Esophagus squamous epithelium (tissue), 5 donors: ENCODE results near the gene PREPL. TPM values are rescaled to one million over a fixed set of nuclear protein-coding genes. Genes with fewer than 3 reads are reported as not detected.

Experiments used
- DNase-seq: peaks from one replicate; lab custom pipeline; 2025; lab: John Stamatoyannopoulos, UW
- H3K27ac ChIP-seq, 4 donors: fragments of 200-600 bp; sonication (generic); one replicate each; pipeline ENCODE4 v1.5.1; 2016 to 2019; ENCODE audit warnings: mild to moderate bottlenecking in 1 of 4
- H3K27me3 ChIP-seq, 4 donors: fragments of 200-600 bp; sonication (generic); 1 replicate in 3 of 4; 2 replicates in 1 of 4; pipeline versions ENCODE4 v1.5.1 to v1.6.0; 2017 to 2021; ENCODE audit warnings: antibody characterized with exemption in 1 of 4
- H3K36me3 ChIP-seq, 3 donors: fragments of 200-600 bp; sonication (generic); one replicate each; pipeline ENCODE4 v1.5.1; 2016 to 2019
- H3K4me1 ChIP-seq, 3 donors: fragments of 200-600 bp; sonication (generic); one replicate each; pipeline ENCODE4 v1.5.1; 2017 to 2019
- H3K4me3 ChIP-seq, 4 donors: fragments of 200-600 bp; sonication (generic); 1 replicate in 3 of 4; 2 replicates in 1 of 4; pipeline ENCODE4 v1.5.1; 2016 to 2019; ENCODE audit warnings: mild to moderate bottlenecking in 2 of 4, moderate library complexity in 1 of 4
- H3K9me3 ChIP-seq, 3 donors: fragments of 200-600 bp; sonication (generic); one replicate each; pipeline ENCODE4 v1.5.1; 2016 to 2019
- CTCF ChIP-seq, 6 experiments: fragments of 450-650 bp in 4 of 6; fragments of 200-600 bp in 2 of 6; sonication (generic) in 2 of 6; IDR thresholded peaks; one replicate each; pipeline ENCODE4 v1.5.1; 2016 to 2019; ENCODE audit warnings: antibody characterized with exemption in 6 of 6, mild to moderate bottlenecking in 4 of 6, moderate library complexity in 4 of 6
- POLR2A ChIP-seq, 4 donors: fragments of 450-650 bp; IDR thresholded peaks; one replicate each; pipeline ENCODE4 v1.6.1; 2017; ENCODE audit warnings: antibody characterized with exemption in 4 of 4, mild to moderate bottlenecking in 4 of 4, moderate library complexity in 3 of 4
- WGBS, 2 donors: methylation state at CpG; one replicate each; pipeline ENCODE4 v1.1.5; 2018; 5-methylcytosine and 5-hydroxymethylcytosine counted together
- intact Hi-C: fragments of 100-400 bp; cut with DNase I; formaldehyde crosslinking; loops from one replicate; pipeline ENCODE4 v1.15.0; 2022
- total RNA-seq, 4 donors: library from RNA; depleted of rRNA; stranded (reverse); fragments of >200 nt; gene quantifications; one replicate each; pipeline ENCODE4 v1.1.0, GENCODE V29; 2016
- donor health status: DM: yes; HTN: yes; CAD: no.

Gene PREPL
- total RNA-seq: 10 to 100 TPM; 18.5 to 25.7 (median 23.2) TPM

- no peaks in the 10 kb centered on the region for H3K9me3 ChIP-seq
- H3K36me3 ChIP-seq: no peaks in the 10 kb centered on the region
- H3K27me3 ChIP-seq: no peaks in the 10 kb centered on the region
- DNase-seq: peak; percentile 83
- intact Hi-C loops: no loop called here
- TF ChIP-seq POLR2A (IDR thresholded peaks at IDR 0.05) (peak in 3 of 4 donors; percentile 12 to 69 (median 58)), CTCF (IDR thresholded peaks at IDR 0.05) (peak in 1 of 6 experiments; percentile 14)
- WGBS, 2 donors: 0% methylated on average over 24 to 31 of the region's 57 CpGs
- H3K27ac ChIP-seq: peak within 1 kb of the TSS; percentile 86 to 96 (median 94)
- H3K4me1 ChIP-seq: peaks cover 4 to 44% (median 8%) of the 10 kb centered on the region in 3 donors
- H3K4me3 ChIP-seq: peak within 1 kb of the TSS; percentile 83 to 91 (median 88)
Observed at GRCh38 chr2:44361330-44362206, at the start of gene PREPL, which contains the start of gene CAMKMT. Gene PREPL, minus strand, starts transcription at chr2:44361494. Its CDS starts 15,152 bp downstream, at chr2:44346342. Gene CAMKMT, plus strand, starts transcription at chr2:44361947.

GRCh38 chr2:44398243-44398897 lies 37.1 kb upstream of the PREPL start:
- TF ChIP-seq CTCF (IDR thresholded peaks at IDR 0.05): no peak
- no peak for TF ChIP-seq POLR2A (IDR thresholded peaks at IDR 0.05)
- H3K4me1 ChIP-seq: no peaks in the 10 kb centered on the region
- intact Hi-C loops: no loop called here
- H3K36me3 ChIP-seq: no peaks in the 10 kb centered on the region
- no peaks in the 10 kb centered on the region for H3K9me3 ChIP-seq
- H3K27me3 ChIP-seq: no peaks in the 10 kb centered on the region
- H3K27ac ChIP-seq: no peak overlapping the region
- 84 to 88% methylated on average over 6 of the region's 6 CpGs for WGBS, 2 donors
- no peak for DNase-seq
- H3K4me3 ChIP-seq: no peak overlapping the region

- Histone ChIP-seq H3K4me3 (no peak overlapping the region), H3K27ac (no peak overlapping the region), H3K4me1 (no peaks in the 10 kb centered on the region), H3K36me3 (no peaks in the 10 kb centered on the region), H3K9me3 (no peaks in the 10 kb centered on the region), H3K27me3 (no peaks in the 10 kb centered on the region)
- WGBS, 2 donors: 44 to 45% methylated on average over 7 of the region's 7 CpGs
- DNase-seq: no peak
- intact Hi-C loops: no loop called here
- TF ChIP-seq CTCF (IDR thresholded peaks at IDR 0.05) (no peak), POLR2A (IDR thresholded peaks at IDR 0.05) (no peak)
Observed at GRCh38 chr2:44397447-44398175, 36.3 kb upstream of the PREPL start.

- Histone ChIP-seq H3K9me3 (no peaks in the 10 kb centered on the region), H3K4me3 (no peak overlapping the region), H3K27me3 (no peaks in the 10 kb centered on the region), H3K4me1 (no peaks in the 10 kb centered on the region), H3K27ac (no peak overlapping the region), H3K36me3 (no peaks in the 10 kb centered on the region)
- WGBS, 2 donors: 46 to 50% methylated on average over 3 of the region's 3 CpGs
- no peak for DNase-seq
- intact Hi-C loops: no loop called here
- TF ChIP-seq POLR2A (IDR thresholded peaks at IDR 0.05) (no peak), CTCF (IDR thresholded peaks at IDR 0.05) (peak in 4 of 6 experiments; percentile 43 to 58 (median 46))
Observed at GRCh38 chr2:44392338-44392943, 31.1 kb upstream of the PREPL start.
